Measurements from ENCODE around the gene PRDX5.

Gene PRDX5

DNA sequence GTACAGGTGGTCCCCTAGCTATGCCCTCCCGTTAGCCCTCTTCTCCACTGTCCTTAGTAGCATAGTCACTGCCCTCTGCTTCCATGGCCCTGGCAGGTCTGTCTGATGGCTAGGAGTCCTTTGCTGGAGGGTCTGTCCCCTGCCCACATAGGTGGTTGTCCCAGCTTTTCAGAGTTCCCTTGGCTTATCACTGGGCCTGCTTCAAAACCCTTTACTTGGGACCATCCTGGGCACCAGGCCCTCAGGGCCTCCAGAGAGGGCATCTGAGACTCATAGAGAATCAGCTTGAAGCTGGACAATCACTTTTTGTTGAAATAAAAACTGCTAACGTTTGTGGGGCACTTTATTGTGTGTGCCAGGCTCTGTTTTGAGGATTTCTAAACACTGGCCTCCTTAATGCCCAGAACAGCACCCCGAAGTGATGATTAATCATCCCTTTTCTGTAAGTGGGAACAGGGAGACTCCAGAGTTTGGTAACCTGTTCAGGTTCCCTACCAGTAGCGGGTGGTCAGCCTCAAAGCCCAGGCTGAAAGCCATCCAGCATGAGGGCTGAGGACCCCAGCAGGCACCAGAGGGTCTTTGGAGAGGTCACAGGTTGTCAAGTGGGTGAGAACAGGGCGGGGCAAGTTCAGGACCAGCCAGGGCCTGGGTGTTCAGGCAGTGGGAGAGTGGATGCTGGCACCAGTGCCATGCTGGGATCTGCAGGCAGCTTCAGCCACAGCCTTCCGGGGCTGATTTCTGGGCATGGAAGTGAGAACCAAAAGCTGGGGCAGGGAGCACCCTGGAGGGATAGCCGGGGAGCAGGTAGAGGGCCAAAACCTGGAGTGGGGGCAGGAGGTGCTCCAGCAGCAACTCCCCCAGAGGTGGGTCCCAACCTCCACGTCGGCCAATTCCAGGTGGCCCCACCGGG is 27.3 kb upstream of the PRDX5 start:
- no peak for DNase-seq (ENCODE audit: low spot score)

GRCh38 chr11:64291262-64291751 is 26.6 kb upstream of the PRDX5 start, which contains the start of gene KCNK4:
Gene KCNK4, plus strand, starts transcription at chr11:64291302. Its CDS starts 1,717 bp downstream, at chr11:64293019.
- no peak for DNase-seq (ENCODE audit: low spot score)

GRCh38 chr11:64291752-64292459 is 26.0 kb upstream of the PRDX5 start:
- DNase-seq (ENCODE audit: low spot score) = no peak

GRCh38 chr11:64292460-64293254 is 25.3 kb upstream of the PRDX5 start:
- DNase-seq (ENCODE audit: low spot score) = no peak

DNA sequence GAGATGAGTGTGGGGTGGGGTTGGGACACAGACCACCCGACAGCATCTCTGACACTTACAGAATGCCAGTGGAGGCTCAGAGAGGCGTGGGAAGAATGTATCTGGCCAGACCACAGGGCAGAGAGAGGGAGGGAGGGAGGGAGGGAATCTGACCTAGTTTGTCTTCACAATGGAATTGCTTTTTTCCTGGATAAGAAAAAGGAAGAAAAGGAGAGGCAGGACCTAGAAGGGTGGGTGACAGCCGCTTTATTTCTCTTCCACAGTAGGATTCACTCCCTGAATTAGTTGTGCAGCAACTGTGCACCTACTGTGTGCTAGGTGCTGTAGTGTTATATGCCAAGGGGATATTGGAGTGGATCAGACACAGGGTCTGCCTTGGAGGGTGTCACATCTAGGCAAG is 23.1 kb upstream of the PRDX5 start:
- no peak for DNase-seq (ENCODE audit: low spot score)

- no peak for DNase-seq (ENCODE audit: low spot score)
These were observed 22.2 kb upstream of the PRDX5 start for GRCh38 chr11:64295760-64296159.

- DNase-seq (ENCODE audit: low spot score) = no peak
These were observed 21.7 kb upstream of the PRDX5 start for GRCh38 chr11:64296236-64296635.

DNA sequence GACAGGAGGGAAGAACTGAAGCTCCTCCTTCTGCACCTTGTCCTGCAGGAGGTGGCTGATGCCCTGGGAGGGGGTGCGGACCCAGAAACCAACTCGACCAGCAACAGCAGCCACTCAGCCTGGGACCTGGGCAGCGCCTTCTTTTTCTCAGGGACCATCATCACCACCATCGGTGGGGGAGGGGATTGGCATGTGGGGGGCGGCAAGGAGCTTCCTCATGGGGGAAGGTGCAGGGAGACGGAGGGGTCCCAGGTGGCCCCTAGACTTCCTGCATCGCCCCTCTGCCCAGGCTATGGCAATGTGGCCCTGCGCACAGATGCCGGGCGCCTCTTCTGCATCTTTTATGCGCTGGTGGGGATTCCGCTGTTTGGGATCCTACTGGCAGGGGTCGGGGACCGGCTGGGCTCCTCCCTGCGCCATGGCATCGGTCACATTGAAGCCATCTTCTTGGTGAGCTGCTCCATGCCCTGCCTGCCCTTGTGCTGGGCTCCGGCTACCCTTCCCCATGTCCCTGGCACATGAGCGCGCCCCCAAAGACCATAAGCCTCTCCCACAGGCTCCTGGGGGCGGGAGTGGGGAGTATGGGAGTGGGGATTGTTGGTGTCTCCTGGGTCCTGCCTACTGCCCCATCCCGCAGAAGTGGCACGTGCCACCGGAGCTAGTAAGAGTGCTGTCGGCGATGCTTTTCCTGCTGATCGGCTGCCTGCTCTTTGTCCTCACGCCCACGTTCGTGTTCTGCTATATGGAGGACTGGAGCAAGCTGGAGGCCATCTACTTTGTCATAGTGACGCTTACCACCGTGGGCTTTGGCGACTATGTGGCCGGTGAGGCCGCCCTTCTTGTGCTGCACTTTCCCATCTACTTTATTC is 20.9 kb upstream of the PRDX5 start:
- no peak for DNase-seq (ENCODE audit: low spot score)

GRCh38 chr11:64297699-64298358 is 20.1 kb upstream of the PRDX5 start:
- no peak for DNase-seq (ENCODE audit: low spot score)

DNA sequence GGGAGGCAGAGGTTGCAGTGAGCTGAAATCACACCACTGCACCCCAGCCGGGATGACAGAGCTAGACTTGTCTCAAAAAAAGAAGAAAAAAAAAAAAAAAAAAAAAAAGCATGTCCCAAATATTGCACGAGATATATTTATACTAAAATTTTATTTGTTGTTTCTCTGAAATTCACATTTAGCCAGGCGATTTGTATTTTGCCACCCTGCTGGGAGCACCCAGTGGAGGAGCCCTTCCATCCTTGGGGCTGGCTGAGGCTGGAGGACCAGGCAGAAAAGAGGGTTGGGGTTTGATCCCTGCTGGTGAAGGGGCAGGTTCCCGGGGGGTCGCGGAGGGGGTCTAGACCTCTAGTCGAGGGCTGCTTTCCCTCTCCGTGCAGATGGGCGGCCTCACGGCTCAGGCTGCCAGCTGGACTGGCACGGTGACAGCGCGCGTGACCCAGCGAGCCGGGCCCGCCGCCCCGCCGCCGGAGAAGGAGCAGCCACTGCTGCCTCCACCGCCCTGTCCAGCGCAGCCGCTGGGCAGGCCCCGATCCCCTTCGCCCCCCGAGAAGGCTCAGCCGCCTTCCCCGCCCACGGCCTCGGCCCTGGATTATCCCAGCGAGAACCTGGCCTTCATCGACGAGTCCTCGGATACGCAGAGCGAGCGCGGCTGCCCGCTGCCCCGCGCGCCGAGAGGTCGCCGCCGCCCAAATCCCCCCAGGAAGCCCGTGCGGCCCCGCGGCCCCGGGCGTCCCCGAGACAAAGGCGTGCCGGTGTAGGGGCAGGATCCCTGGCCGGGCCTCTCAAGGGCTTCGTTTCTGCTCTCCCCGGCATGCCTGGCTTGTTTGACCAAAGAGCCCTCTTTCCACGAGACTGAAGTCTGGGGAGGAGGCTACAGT is 18.7 kb upstream of the PRDX5 start:
- DNase-seq (ENCODE audit: low spot score) = no peak

DNA sequence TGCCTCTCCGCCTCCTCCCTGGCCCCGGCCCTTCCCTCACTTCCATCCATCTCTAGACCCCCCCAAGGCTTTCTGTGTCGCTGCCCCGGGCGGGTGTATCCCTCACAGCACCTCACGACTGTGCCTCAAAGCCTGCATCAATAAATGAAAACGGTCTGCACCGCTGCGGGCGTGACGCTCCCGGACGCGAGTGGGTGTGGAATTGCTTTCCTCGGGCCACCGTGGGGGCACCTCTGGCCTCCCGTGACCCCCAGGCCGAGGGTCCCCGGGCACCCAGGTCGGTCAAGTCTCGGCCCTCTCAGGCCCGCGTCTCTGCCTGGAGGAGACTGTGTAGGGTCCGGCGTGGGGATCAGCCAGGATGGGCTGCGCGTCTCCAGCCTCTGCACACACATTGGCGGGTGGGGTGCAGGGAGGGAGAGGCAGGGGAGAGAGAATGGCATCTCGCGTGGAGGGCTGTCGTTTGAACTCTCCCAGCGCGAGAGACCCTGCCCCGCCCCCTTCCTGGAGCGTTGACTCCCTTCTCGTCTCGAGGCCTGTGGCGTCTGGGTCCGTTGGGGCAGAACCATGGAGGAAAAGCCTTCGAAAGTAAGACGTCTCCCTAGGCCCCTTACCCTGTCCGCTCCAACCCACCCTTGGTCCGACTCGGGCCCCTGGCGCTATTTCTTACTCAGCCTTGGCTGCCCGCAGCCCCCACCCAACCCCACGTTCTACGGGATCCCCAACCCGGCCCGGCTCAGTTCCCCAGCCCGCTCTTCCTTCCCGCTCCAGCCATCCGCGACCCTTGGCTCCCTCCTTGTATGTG is 17.9 kb upstream of the PRDX5 start, which contains the start of gene CATSPERZ:
Gene CATSPERZ (plus strand): TSS at position 512 of the 802 bp plus-strand sequence. CDS start 53 bp downstream, at position 565.
- DNase-seq (ENCODE audit: low spot score) = no peak

- DNase-seq (ENCODE audit: low spot score) = no peak
These were observed 14.6 kb upstream of the PRDX5 start for GRCh38 chr11:64303109-64304031.

DNA sequence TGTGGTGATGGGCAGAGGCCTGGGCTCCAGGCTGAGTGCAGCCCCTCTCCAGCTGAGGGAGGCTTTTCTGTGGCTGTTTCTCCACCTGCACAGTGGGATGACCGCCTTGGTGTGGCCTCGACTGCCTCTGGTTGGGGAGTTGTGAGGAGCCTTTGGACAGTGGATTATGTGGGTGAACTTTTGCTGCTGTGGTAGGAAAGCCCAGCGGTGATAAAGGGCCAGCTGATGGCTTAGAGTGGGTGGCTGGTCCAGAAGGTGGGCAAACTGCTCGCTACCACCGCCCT is 13.9 kb upstream of the PRDX5 start:
- no peak for DNase-seq (ENCODE audit: low spot score)

DNA sequence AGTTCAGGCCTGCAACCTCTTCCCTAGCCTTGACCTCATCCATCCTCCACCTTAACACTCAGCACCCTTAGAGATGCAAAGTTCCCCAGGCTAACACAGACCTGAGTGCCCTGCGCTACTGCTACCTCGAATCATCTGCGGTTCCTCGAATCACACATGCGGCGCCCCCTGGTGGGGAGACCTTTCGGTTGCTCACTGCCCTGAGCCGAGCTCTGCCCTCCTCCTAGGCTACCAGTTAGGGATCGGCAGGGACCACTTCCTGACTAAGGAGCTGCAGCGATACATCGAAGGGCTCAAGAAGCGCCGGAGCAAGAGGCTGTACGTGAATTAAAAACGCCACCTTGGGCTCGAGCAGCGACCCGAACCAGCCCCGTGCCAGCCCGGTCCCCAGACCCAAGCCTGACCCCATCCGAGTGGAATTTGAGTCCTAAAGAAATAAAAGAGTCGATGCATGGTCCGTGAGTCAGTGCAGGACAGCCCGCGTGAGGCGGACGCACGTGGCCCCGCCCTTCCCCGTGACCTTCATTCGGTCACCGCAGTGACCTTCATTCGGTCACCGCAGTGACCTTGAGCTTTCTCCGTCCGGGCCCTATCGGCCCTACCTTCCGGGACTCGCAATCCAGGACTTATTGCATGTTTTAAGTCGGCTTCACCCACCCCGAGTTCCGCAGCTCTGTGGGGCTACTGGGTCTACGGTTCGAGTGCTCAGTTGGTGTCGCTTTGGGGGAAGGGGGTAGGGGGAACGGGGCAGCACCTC is 13.4 kb upstream of the PRDX5 start:
- DNase-seq (ENCODE audit: low spot score) = peak; percentile 89

DNA sequence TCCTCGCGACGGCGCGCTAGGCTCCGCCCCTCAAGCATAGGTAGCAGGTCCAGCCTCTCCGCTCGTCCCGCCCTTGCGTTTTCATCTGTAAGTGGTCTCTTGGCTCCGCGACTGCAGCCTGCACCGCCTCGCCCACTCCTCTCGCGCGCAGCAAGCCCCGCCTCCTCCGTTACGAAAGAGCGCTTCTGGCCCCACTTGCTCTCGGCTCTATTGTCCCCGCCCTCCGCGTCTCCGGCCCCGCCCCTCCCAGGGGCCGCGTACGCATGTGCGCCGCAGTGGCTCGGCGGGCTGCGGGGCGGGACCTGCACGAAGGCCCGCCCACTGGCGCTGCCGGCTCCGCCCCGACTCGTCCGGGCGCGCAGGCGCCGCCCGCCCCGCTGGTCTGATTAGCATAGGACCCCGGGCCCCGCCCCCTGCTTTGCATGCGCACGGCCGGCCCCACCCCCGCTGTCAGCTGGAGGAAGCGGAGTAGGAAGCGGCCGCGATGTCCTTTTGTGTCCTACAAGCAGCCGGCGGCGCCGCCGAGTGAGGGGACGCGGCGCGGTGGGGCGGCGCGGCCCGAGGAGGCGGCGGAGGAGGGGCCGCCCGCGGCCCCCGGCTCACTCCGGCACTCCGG is 12.7 kb upstream of the PRDX5 start, which contains the start of gene ESRRA:
Gene ESRRA (plus strand): TSS at position 450 of the 616 bp plus-strand sequence. CDS start 1,656 bp downstream, outside the sequence.
- DNase-seq (ENCODE audit: low spot score) = peak; percentile 91

Measured in HuH-7.5 (cell line).